SK-N-MC (cell line): ENCODE measurements around the gene CCL28.

Experiments used
- EZH2 ChIP-seq: fragments of 200-600 bp; sonication (generic); IDR thresholded peaks from one replicate; pipeline ENCODE4 v1.6.1; 2017; ENCODE audit warnings: antibody characterized with exemption
- FOXP2 ChIP-seq: optimal IDR thresholded peaks from 2 replicates; pipeline ENCODE3; 2011; ENCODE audit warnings: mild to moderate bottlenecking, moderate library complexity; ENCODE audit not compliant: insufficient read depth; ENCODE audit errors: extremely low read length, control extremely low read depth
- POLR2AphosphoS5 ChIP-seq: IDR thresholded peaks from 2 replicates; pipeline ENCODE4 v1.6.1; 2012; ENCODE audit warnings: mild to moderate bottlenecking, low read depth, low read length, borderline replicate concordance

GRCh38 chr5:43400082-43400481, 12.1 kb downstream of the CCL28 start:
- TF ChIP-seq EZH2 (no peak), POLR2AphosphoS5 (no peak), FOXP2 (no peak)
